OCI-LY7 (cell line): Measurements from ENCODE around the gene JAK1.

Experiments
- CTCF ChIP-seq: fragments of 200-600 bp; sonication (generic); conservative IDR thresholded peaks from 2 replicates; pipeline ENCODE4 v1.5.1; 2014; ENCODE audit warnings: mild to moderate bottlenecking, antibody characterized with exemption, low read length, moderate library complexity, mixed read lengths
- EZH2phosphoT487 ChIP-seq: fragments of 200-600 bp; sonication (generic); IDR thresholded peaks from 2 replicates; pipeline ENCODE4 v1.6.1; 2018; ENCODE audit warnings: low read depth, borderline replicate concordance, mild to moderate bottlenecking, mixed run types, antibody characterized with exemption, low read length, moderate library complexity, mixed read lengths

GRCh38 chr1:64823691-64824476, 142.5 kb downstream of the JAK1 start:
- peak; percentile 93 for TF ChIP-seq CTCF
- TF ChIP-seq EZH2phosphoT487: no peak
